Tibial artery (tissue), 4 donors: ENCODE data around the gene SLC22A16.

ENCODE experiments used
- DNase-seq, 2 donors: peaks; one replicate each; pipeline ENCODE4 v3.0.0-alpha.2; 2019
- H3K27ac ChIP-seq, 2 donors: fragments of 200-600 bp; sonication (generic) in 1 of 2; 1 replicate in 1 of 2; 2 replicates in 1 of 2; pipeline ENCODE4 v1.5.1; 2018 to 2019; ENCODE audit warnings: mild to moderate bottlenecking in 1 of 2
- H3K27me3 ChIP-seq, 2 donors: fragments of 200-600 bp; sonication (generic) in 1 of 2; one replicate each; pipeline versions ENCODE4 v1.5.1 to v1.6.0; 2016 to 2019
- H3K36me3 ChIP-seq, 3 donors: fragments of 200-600 bp; sonication (generic) in 2 of 3; one replicate each; pipeline ENCODE4 v1.5.1; 2016 to 2019; ENCODE audit warnings: mild to moderate bottlenecking in 2 of 3
- H3K4me1 ChIP-seq, 4 donors: fragments of 200-600 bp; sonication (generic) in 2 of 4; 1 replicate in 3 of 4; 2 replicates in 1 of 4; pipeline ENCODE4 v1.5.1; 2016 to 2019
- H3K4me3 ChIP-seq, 2 donors: fragments of 200-600 bp; sonication (generic) in 1 of 2; 1 replicate in 1 of 2; 2 replicates in 1 of 2; pipeline ENCODE4 v1.5.1; 2018 to 2019; ENCODE audit warnings: mild to moderate bottlenecking in 2 of 2
- H3K9me3 ChIP-seq, 3 donors: fragments of 200-600 bp; sonication (generic) in 1 of 3; one replicate each; pipeline ENCODE4 v1.5.1; 2016 to 2019
- CTCF ChIP-seq, 2 experiments: fragments of 200-600 bp in 1 of 2; fragments of 450-650 bp in 1 of 2; IDR thresholded peaks; one replicate each; pipeline ENCODE4 v1.5.1; 2017 to 2019; ENCODE audit warnings: antibody characterized with exemption in 2 of 2, mild to moderate bottlenecking in 1 of 2, moderate library complexity in 1 of 2
- intact Hi-C: fragments of 100-400 bp; cut with DNase I; formaldehyde crosslinking; loops from one replicate; pipeline ENCODE4 v1.15.0; 2023; ENCODE audit warnings: low total_unique reads

The SLC22A16 gene

GRCh38 chr6:110493253-110493800 lies 16.9 kb upstream of the SLC22A16 start:
- no peak for DNase-seq
- TF ChIP-seq CTCF (IDR thresholded peaks at IDR 0.05), result no peak
- Histone ChIP-seq H3K4me3 (no peak overlapping the region), H3K4me1 (no peaks in the 10 kb centered on the region), H3K27ac (no peak overlapping the region), H3K9me3 (no peaks in the 10 kb centered on the region), H3K27me3 (no peaks in the 10 kb centered on the region), H3K36me3 (no peaks in the 10 kb centered on the region)
- intact Hi-C loops, result no loop called here

GRCh38 chr6:110492584-110492983 lies 16.2 kb upstream of the SLC22A16 start:
- Histone ChIP-seq H3K27me3 (no peaks in the 10 kb centered on the region), H3K9me3 (no peaks in the 10 kb centered on the region), H3K4me3 (no peak overlapping the region), H3K36me3 (no peaks in the 10 kb centered on the region), H3K27ac (no peak overlapping the region), H3K4me1 (no peaks in the 10 kb centered on the region)
- no peak for DNase-seq
- intact Hi-C loops, result no loop called here
- no peak for TF ChIP-seq CTCF (IDR thresholded peaks at IDR 0.05)

- Histone ChIP-seq H3K27me3 (no peaks in the 10 kb centered on the region), H3K9me3 (no peaks in the 10 kb centered on the region), H3K27ac (no peak overlapping the region), H3K4me3 (no peak overlapping the region), H3K4me1 (no peaks in the 10 kb centered on the region), H3K36me3 (no peaks in the 10 kb centered on the region)
- no peak for DNase-seq
- no peak for TF ChIP-seq CTCF (IDR thresholded peaks at IDR 0.05)
- intact Hi-C loops, result no loop called here
Measured at GRCh38 chr6:110491644-110492317, 15.4 kb upstream of the SLC22A16 start.

- Histone ChIP-seq H3K27me3 (no peaks in the 10 kb centered on the region), H3K4me3 (no peak overlapping the region), H3K27ac (no peak overlapping the region), H3K4me1 (no peaks in the 10 kb centered on the region), H3K36me3 (no peaks in the 10 kb centered on the region), H3K9me3 (no peaks in the 10 kb centered on the region)
- intact Hi-C loops, result no loop called here
- no peak for DNase-seq
- TF ChIP-seq CTCF (IDR thresholded peaks at IDR 0.05), result no peak
Measured at GRCh38 chr6:110491299-110491643, 14.9 kb upstream of the SLC22A16 start.

GRCh38 chr6:110490110-110490509 lies 13.7 kb upstream of the SLC22A16 start:
- TF ChIP-seq CTCF (IDR thresholded peaks at IDR 0.05), result no peak
- Histone ChIP-seq H3K36me3 (no peaks in the 10 kb centered on the region), H3K4me1 (no peaks in the 10 kb centered on the region), H3K27ac (no peak overlapping the region), H3K9me3 (no peaks in the 10 kb centered on the region), H3K27me3 (no peaks in the 10 kb centered on the region), H3K4me3 (no peak overlapping the region)
- intact Hi-C loops, result no loop called here
- no peak for DNase-seq
